Keratinocyte (primary cell): ENCODE data around the gene ZBED4. TPM values are rescaled to one million over a fixed set of nuclear protein-coding genes. Genes with fewer than 3 reads are reported as not detected.

ENCODE experiments used
- DNase-seq: peaks from one replicate; pipeline ENCODE4 v3.0.0-alpha.2; 2011; ENCODE audit warnings: low read depth, missing footprints, low spot score
- FAIRE-seq: peaks from 2 replicates; lab custom pipeline; 2011; peaks lifted over from hg19 to GRCh38; lab: Jason Lieb, UNC
- H2AFZ ChIP-seq: 2 replicates; pipeline ENCODE4 v1.6.0; 2012; ENCODE audit warnings: low read length, control low read depth, inconsistent platforms; ENCODE audit not compliant: control insufficient read depth
- H3K27ac ChIP-seq: 2 replicates; pipeline ENCODE4 v1.5.1; 2011; ENCODE audit warnings: low read length; ENCODE audit not compliant: control insufficient read depth, insufficient read depth
- H3K27me3 ChIP-seq: 3 replicates; pipeline ENCODE4 v1.6.0; 2011; ENCODE audit warnings: low read length; ENCODE audit not compliant: control insufficient read depth, insufficient read depth; ENCODE audit errors: extremely low read depth
- H3K36me3 ChIP-seq, 2 experiments: 2 replicates in 1 of 2; 3 replicates in 1 of 2; pipeline ENCODE4 v1.5.1; 2011; ENCODE audit warnings: low read length in 2 of 2, mild to moderate bottlenecking in 1 of 2; ENCODE audit not compliant: control insufficient read depth in 2 of 2, insufficient read depth in 2 of 2; ENCODE audit errors: extremely low read depth in 1 of 2
- H3K4me1 ChIP-seq: 3 replicates; pipeline ENCODE4 v1.5.1; 2011; ENCODE audit warnings: low read length; ENCODE audit not compliant: control insufficient read depth, insufficient read depth; ENCODE audit errors: extremely low read depth
- H3K4me2 ChIP-seq: 3 replicates; pipeline ENCODE4 v1.6.0; 2011; ENCODE audit warnings: low read depth, low read length; ENCODE audit not compliant: control insufficient read depth, insufficient read depth; ENCODE audit errors: extremely low read depth
- H3K4me3 ChIP-seq, 3 experiments: fragments of 200-600 bp in 1 of 3; sonication (generic) in 1 of 3; 2 replicates in 2 of 3; 3 replicates in 1 of 3; pipeline ENCODE4 v1.5.1; 2011 to 2016; ENCODE audit warnings: low read length in 3 of 3, mild to moderate bottlenecking in 3 of 3, control low read depth in 2 of 3, inconsistent platforms in 1 of 3, low read depth in 1 of 3, mixed read lengths in 1 of 3, mixed run types in 1 of 3, moderate library complexity in 1 of 3; ENCODE audit not compliant: control insufficient read depth in 2 of 3, insufficient read depth in 2 of 3; ENCODE audit errors: extremely low read depth in 1 of 3
- H3K79me2 ChIP-seq: 2 replicates; pipeline ENCODE4 v1.6.0; 2012; ENCODE audit warnings: low read length; ENCODE audit not compliant: control insufficient read depth, insufficient read depth
- H3K9ac ChIP-seq: 3 replicates; pipeline ENCODE4 v1.6.0; 2011; ENCODE audit warnings: low read length; ENCODE audit not compliant: control insufficient read depth, insufficient read depth; ENCODE audit errors: extremely low read depth
- H3K9me1 ChIP-seq: 3 replicates; pipeline ENCODE4 v1.6.0; 2011; ENCODE audit warnings: low read length; ENCODE audit not compliant: control insufficient read depth, insufficient read depth; ENCODE audit errors: extremely low read depth
- H3K9me3 ChIP-seq: 2 replicates; pipeline ENCODE4 v1.5.1; 2012; ENCODE audit warnings: low read depth, low read length; ENCODE audit not compliant: control insufficient read depth
- H4K20me1 ChIP-seq: 3 replicates; pipeline ENCODE4 v1.6.0; 2011; ENCODE audit warnings: low read length; ENCODE audit not compliant: control insufficient read depth, insufficient read depth; ENCODE audit errors: extremely low read depth
- EZH2 ChIP-seq: IDR thresholded peaks from one replicate; pipeline ENCODE4 v1.6.1; 2012; ENCODE audit warnings: inconsistent platforms, mild to moderate bottlenecking, low read length, moderate library complexity
- dilution Hi-C: fragments of 300-500 bp; cut with MboI; formaldehyde crosslinking; loops from one replicate; pipeline ENCODE4 v1.7.0; 2020; ENCODE audit warnings: low sequenced_read_pairs; ENCODE audit not compliant: extremely low pct_ligation_motif_present
- polyA plus RNA-seq, 5 experiments: library from polyadenylated mRNA; depleted of rRNA in 3 of 5; stranded (reverse) in 3 of 5; stranded (forward) in 1 of 5; unstranded in 1 of 5; fragments of >200 nt; gene quantifications; 1 replicate in 1 of 5; 2 replicates in 3 of 5; 3 replicates in 1 of 5; pipeline versions ENCODE4 v1.2.1 to v1.2.3, GENCODE V29; 2011 to 2012; ENCODE audit warnings: missing spikeins in 2 of 5, low read depth in 1 of 5, low replicate concordance in 1 of 5
- TF ChIP-seq, protein P1 (sequence below), 3 experiments: IDR thresholded peaks in 1 of 3; conservative IDR thresholded peaks in 1 of 3; optimal IDR thresholded peaks in 1 of 3; 2 replicates in 2 of 3; 3 replicates in 1 of 3; pipeline versions ENCODE3 to v1.5.1; 2011; ENCODE audit warnings: low read length in 3 of 3, mild to moderate bottlenecking in 3 of 3, moderate library complexity in 2 of 3, control low read depth in 1 of 3, inconsistent platforms in 1 of 3; ENCODE audit not compliant: insufficient read depth in 2 of 3; ENCODE audit errors: extremely low read depth in 1 of 3

The ZBED4 gene
- polyA plus RNA-seq, 1 donor (not counting 4 experiments of a cell fraction or from before 2014, with no cell fraction given): 7.1 TPM

DNA sequence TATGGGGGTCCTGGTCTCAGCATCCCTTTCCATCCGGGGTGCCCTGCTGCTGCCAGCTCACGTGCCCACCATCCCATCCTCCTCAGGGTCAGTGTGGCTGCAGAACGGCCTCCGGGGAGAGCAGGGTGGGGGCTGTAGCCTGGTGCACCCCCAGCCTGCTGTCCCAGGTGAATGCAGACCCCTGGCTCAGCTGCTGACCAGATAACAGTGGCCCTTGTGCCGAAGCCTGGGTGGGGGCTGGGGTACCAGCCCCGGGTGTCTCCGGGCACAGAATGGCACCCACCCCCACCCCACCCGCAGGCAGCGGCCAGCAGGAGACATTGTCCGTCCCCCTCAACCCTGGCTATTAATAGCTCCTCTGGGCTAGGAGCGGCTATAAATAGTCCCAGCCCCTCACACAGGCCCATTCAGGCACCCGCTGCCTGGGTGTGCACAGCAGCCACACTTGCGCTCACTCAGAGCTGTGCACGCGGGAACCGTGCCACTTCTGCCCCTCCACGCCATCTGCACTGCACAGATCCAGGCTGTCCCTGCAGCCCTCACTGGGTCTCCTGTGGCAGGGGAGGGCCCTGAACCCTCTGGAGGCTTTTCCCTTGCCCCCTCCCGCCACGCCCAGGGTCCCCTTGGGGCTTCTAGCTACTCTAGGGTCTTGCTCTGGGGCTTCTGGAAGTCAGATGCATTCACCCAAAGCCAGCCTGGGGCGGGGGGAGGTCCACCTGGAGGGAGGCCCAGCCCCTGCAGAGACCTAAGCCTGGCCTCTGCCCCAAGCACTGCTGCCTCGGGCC lies 83.5 kb downstream of the ZBED4 start:
- no peaks in the 10 kb centered on the region for H4K20me1 ChIP-seq
- no peaks in the 10 kb centered on the region for H3K36me3 ChIP-seq
- H3K27ac ChIP-seq: no peak overlapping the region
- dilution Hi-C loops: no loop called here
- peaks cover 14% of the 10 kb centered on the region for H3K4me1 ChIP-seq
- TF ChIP-seq, protein P1, sequence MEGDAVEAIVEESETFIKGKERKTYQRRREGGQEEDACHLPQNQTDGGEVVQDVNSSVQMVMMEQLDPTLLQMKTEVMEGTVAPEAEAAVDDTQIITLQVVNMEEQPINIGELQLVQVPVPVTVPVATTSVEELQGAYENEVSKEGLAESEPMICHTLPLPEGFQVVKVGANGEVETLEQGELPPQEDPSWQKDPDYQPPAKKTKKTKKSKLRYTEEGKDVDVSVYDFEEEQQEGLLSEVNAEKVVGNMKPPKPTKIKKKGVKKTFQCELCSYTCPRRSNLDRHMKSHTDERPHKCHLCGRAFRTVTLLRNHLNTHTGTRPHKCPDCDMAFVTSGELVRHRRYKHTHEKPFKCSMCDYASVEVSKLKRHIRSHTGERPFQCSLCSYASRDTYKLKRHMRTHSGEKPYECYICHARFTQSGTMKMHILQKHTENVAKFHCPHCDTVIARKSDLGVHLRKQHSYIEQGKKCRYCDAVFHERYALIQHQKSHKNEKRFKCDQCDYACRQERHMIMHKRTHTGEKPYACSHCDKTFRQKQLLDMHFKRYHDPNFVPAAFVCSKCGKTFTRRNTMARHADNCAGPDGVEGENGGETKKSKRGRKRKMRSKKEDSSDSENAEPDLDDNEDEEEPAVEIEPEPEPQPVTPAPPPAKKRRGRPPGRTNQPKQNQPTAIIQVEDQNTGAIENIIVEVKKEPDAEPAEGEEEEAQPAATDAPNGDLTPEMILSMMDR (optimal IDR thresholded peaks at IDR 0.05 in 1 of 3, IDR thresholded peaks at IDR 0.05 in 1 of 3, conservative IDR thresholded peaks at IDR 0.05 in 1 of 3; ENCODE audit: extremely low read depth in 1 of 3, insufficient read depth in 2 of 3, low read length in 3 of 3): no peak
- TF ChIP-seq EZH2: no peak
- H3K9me3 ChIP-seq: no peaks in the 10 kb centered on the region
- no peak overlapping the region for H2AFZ ChIP-seq
- FAIRE-seq (no peak), DNase-seq (no peak)
- no peaks in the 10 kb centered on the region for H3K9me1 ChIP-seq
- no peak overlapping the region for H3K4me3 ChIP-seq
- peaks cover 6% of the 10 kb centered on the region for H3K27me3 ChIP-seq
- no peak overlapping the region for H3K4me2 ChIP-seq
- no peak overlapping the region for H3K9ac ChIP-seq
- no peaks in the 10 kb centered on the region for H3K79me2 ChIP-seq

DNA sequence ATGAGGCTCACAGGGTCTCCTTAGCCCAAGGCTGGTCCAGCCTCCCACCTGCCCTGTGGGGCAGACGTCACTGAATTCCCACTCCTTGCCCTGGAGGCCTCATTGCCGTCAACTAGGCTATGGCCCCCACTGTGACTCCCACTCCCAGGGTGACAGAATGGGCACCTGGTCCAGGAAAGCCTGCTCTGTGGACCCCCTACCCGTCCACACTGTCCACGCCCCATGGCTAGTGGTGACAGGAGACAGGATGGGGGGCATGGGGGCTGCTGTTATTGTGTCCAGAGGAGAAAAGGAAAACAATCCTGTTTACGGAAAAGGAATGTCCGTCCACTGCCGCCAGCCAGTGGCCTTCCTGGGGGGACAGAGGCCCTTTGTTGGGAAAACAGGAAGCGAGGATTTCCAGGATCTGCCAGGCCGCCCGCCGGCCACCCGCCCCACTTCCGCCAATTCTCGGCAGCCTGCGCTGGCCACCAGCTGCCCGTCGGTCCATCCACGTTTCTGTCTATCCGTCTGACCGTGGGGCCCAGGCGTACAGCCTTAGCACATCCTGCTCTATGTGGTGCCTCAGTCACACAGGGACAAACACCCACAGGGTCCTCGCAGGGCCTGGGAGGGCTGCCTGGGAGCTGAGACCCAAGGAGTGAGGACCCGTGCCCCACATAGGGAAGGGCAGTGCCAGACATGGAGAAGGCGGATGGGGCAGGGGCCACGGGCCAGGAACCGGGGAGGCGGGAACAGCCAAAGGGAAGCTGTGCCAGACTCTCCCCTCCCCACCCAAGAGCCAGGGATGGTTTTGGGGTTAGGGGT lies 84.3 kb downstream of the ZBED4 start:
- FAIRE-seq (no peak), DNase-seq (no peak)
- dilution Hi-C loops: no loop called here
- Histone ChIP-seq H3K4me1 (peaks cover 14% of the 10 kb centered on the region), H3K27ac (no peak overlapping the region), H3K4me2 (no peak overlapping the region), H3K36me3 (no peaks in the 10 kb centered on the region), H4K20me1 (no peaks in the 10 kb centered on the region), H2AFZ (no peak overlapping the region), H3K9me1 (no peaks in the 10 kb centered on the region), H3K9me3 (no peaks in the 10 kb centered on the region), H3K27me3 (peaks cover 6% of the 10 kb centered on the region), H3K79me2 (no peaks in the 10 kb centered on the region), H3K9ac (no peak overlapping the region), H3K4me3 (no peak overlapping the region)
- TF ChIP-seq, protein P1 (optimal IDR thresholded peaks at IDR 0.05 in 1 of 3, IDR thresholded peaks at IDR 0.05 in 1 of 3, conservative IDR thresholded peaks at IDR 0.05 in 1 of 3; ENCODE audit: extremely low read depth in 1 of 3, insufficient read depth in 2 of 3, low read length in 3 of 3): no peak
- TF ChIP-seq EZH2: no peak
